ENCODE results near the gene PRIMA1.

PRIMA1 gene

GRCh38 chr14:93788543-93789227, 400 bp upstream of the PRIMA1 start:
- peak overlapping the region in 4 of 7 experiments; percentile 6 to 43 (median 24) for H3K4me3 ChIP-seq (ENCODE audit: control insufficient read depth in 1 of 7, extremely low read depth in 1 of 7, insufficient read depth in 4 of 7, low read depth in 2 of 7, low read length in 6 of 7)
- H3K4me1 ChIP-seq (ENCODE audit: control extremely low read depth in 1 of 4, control insufficient read depth in 4 of 4, insufficient read depth in 4 of 4, low read length in 3 of 4): peaks cover 0 to 10% (median 5%) of the 10 kb centered on the region in 4 experiments
- CTCF ChIA-PET: interaction anchor here (0.9 to 1.1 kb wide), 3 partner anchors 13 to 143 kb away, joined by 3 read pairs; no protein-coding TSS in a partner anchor
- peaks cover 7 to 91% (median 42%) of the 10 kb centered on the region in 5 experiments for H3K27me3 ChIP-seq (replicated peaks in 2 of 5; ENCODE audit: control insufficient read depth in 4 of 5, insufficient read depth in 5 of 5, low read length in 4 of 5)
- peak in 1 of 3 donors; percentile 13 for DNase-seq
- WGBS (ENCODE audit: insufficient coverage): under 1% methylated on average over 53 of the region's 79 CpGs
- POLR2A ChIA-PET: no interaction called here
- H3K27ac ChIP-seq (ENCODE audit: insufficient read depth in 1 of 2, low read depth in 1 of 2, low read length in 2 of 2, poor library complexity in 1 of 2, severe bottlenecking in 2 of 2): no peak overlapping the region
- peaks cover 0 to 8% (median 0%) of the 10 kb centered on the region in 5 experiments for H3K9me3 ChIP-seq (ENCODE audit: control extremely low read depth in 1 of 5, control insufficient read depth in 4 of 5, insufficient read depth in 2 of 5, low read depth in 1 of 5, low read length in 4 of 5)
- H3K36me3 ChIP-seq (ENCODE audit: control insufficient read depth in 4 of 4, insufficient read depth in 4 of 4, low read length in 3 of 4): no peaks in the 10 kb centered on the region

GRCh38 chr14:93787465-93788292, 606 bp downstream of the PRIMA1 start:
- no peak overlapping the region for H3K27ac ChIP-seq (ENCODE audit: insufficient read depth in 1 of 2, low read depth in 1 of 2, low read length in 2 of 2, poor library complexity in 1 of 2, severe bottlenecking in 2 of 2)
- peak overlapping the region in 1 of 7 experiments; percentile 28 for H3K4me3 ChIP-seq (ENCODE audit: control insufficient read depth in 1 of 7, extremely low read depth in 1 of 7, insufficient read depth in 4 of 7, low read depth in 2 of 7, low read length in 6 of 7)
- H3K9me3 ChIP-seq (ENCODE audit: control extremely low read depth in 1 of 5, control insufficient read depth in 4 of 5, insufficient read depth in 2 of 5, low read depth in 1 of 5, low read length in 4 of 5): peaks cover 0 to 8% (median 0%) of the 10 kb centered on the region in 5 experiments
- POLR2A ChIA-PET: no interaction called here
- H3K27me3 ChIP-seq (replicated peaks in 2 of 5; ENCODE audit: control insufficient read depth in 4 of 5, insufficient read depth in 5 of 5, low read length in 4 of 5): peaks cover 7 to 95% (median 45%) of the 10 kb centered on the region in 5 experiments
- CTCF ChIA-PET: interaction anchor here (0.6 to 1.0 kb wide), 3 partner anchors 15 to 55 kb away, joined by 3 read pairs; no protein-coding TSS in a partner anchor
- peaks cover 0 to 10% (median 5%) of the 10 kb centered on the region in 4 experiments for H3K4me1 ChIP-seq (ENCODE audit: control extremely low read depth in 1 of 4, control insufficient read depth in 4 of 4, insufficient read depth in 4 of 4, low read length in 3 of 4)
- 5% methylated on average over 52 of the region's 52 CpGs for WGBS (ENCODE audit: insufficient coverage)
- H3K36me3 ChIP-seq (ENCODE audit: control insufficient read depth in 4 of 4, insufficient read depth in 4 of 4, low read length in 3 of 4): no peaks in the 10 kb centered on the region
- DNase-seq: no peak

- Histone ChIP-seq H3K9me3 (ENCODE audit: control extremely low read depth in 1 of 5, control insufficient read depth in 4 of 5, insufficient read depth in 2 of 5, low read depth in 1 of 5, low read length in 4 of 5) (peaks cover 0 to under 1% (median 0%) of the 10 kb centered on the region in 5 experiments), H3K27me3 (replicated peaks in 2 of 5; ENCODE audit: control insufficient read depth in 4 of 5, insufficient read depth in 5 of 5, low read length in 4 of 5) (peaks cover 7 to 78% (median 35%) of the 10 kb centered on the region in 5 experiments), H3K36me3 (ENCODE audit: control insufficient read depth in 4 of 4, insufficient read depth in 4 of 4, low read length in 3 of 4) (no peaks in the 10 kb centered on the region), H3K4me1 (ENCODE audit: control extremely low read depth in 1 of 4, control insufficient read depth in 4 of 4, insufficient read depth in 4 of 4, low read length in 3 of 4) (peaks cover 0 to 10% (median 5%) of the 10 kb centered on the region in 4 experiments), H3K4me3 (ENCODE audit: control insufficient read depth in 1 of 7, extremely low read depth in 1 of 7, insufficient read depth in 4 of 7, low read depth in 2 of 7, low read length in 6 of 7) (no peak overlapping the region), H3K27ac (ENCODE audit: insufficient read depth in 1 of 2, low read depth in 1 of 2, low read length in 2 of 2, poor library complexity in 1 of 2, severe bottlenecking in 2 of 2) (no peak overlapping the region)
- no peak for DNase-seq
- ChIA-PET POLR2A (no interaction called here), CTCF (interaction anchor here (1.4 kb wide), 1 partner anchor 12 kb away, joined by 4 read pairs; no protein-coding TSS in a partner anchor)
- 89% methylated on average over 4 of the region's 4 CpGs for WGBS (ENCODE audit: insufficient coverage)
Measured at GRCh38 chr14:93785423-93785822, 2.9 kb downstream of the PRIMA1 start.

- H3K27me3 ChIP-seq (replicated peaks in 2 of 5; ENCODE audit: control insufficient read depth in 4 of 5, insufficient read depth in 5 of 5, low read length in 4 of 5): peaks cover 7 to 72% (median 30%) of the 10 kb centered on the region in 5 experiments
- no peaks in the 10 kb centered on the region for H3K9me3 ChIP-seq (ENCODE audit: control extremely low read depth in 1 of 5, control insufficient read depth in 4 of 5, insufficient read depth in 2 of 5, low read depth in 1 of 5, low read length in 4 of 5)
- WGBS (ENCODE audit: insufficient coverage): 84% methylated on average over 3 of the region's 3 CpGs
- no peak overlapping the region for H3K4me3 ChIP-seq (ENCODE audit: control insufficient read depth in 1 of 7, extremely low read depth in 1 of 7, insufficient read depth in 4 of 7, low read depth in 2 of 7, low read length in 6 of 7)
- POLR2A ChIA-PET: no interaction called here
- peaks cover 0 to 10% (median 5%) of the 10 kb centered on the region in 4 experiments for H3K4me1 ChIP-seq (ENCODE audit: control extremely low read depth in 1 of 4, control insufficient read depth in 4 of 4, insufficient read depth in 4 of 4, low read length in 3 of 4)
- no peak overlapping the region for H3K27ac ChIP-seq (ENCODE audit: insufficient read depth in 1 of 2, low read depth in 1 of 2, low read length in 2 of 2, poor library complexity in 1 of 2, severe bottlenecking in 2 of 2)
- CTCF ChIA-PET: interaction anchor here (1.4 kb wide), 1 partner anchor 12 kb away, joined by 4 read pairs; no protein-coding TSS in a partner anchor
- no peak for DNase-seq
- H3K36me3 ChIP-seq (ENCODE audit: control insufficient read depth in 4 of 4, insufficient read depth in 4 of 4, low read length in 3 of 4): no peaks in the 10 kb centered on the region
Measured at GRCh38 chr14:93784878-93785277, 3.4 kb downstream of the PRIMA1 start.

- Histone ChIP-seq H3K27me3 (replicated peaks in 2 of 5; ENCODE audit: control insufficient read depth in 4 of 5, insufficient read depth in 5 of 5, low read length in 4 of 5) (peaks cover 0 to 32% (median 8%) of the 10 kb centered on the region in 5 experiments), H3K9me3 (ENCODE audit: control extremely low read depth in 1 of 5, control insufficient read depth in 4 of 5, insufficient read depth in 2 of 5, low read depth in 1 of 5, low read length in 4 of 5) (no peaks in the 10 kb centered on the region), H3K27ac (ENCODE audit: insufficient read depth in 1 of 2, low read depth in 1 of 2, low read length in 2 of 2, poor library complexity in 1 of 2, severe bottlenecking in 2 of 2) (no peak overlapping the region), H3K36me3 (ENCODE audit: control insufficient read depth in 4 of 4, insufficient read depth in 4 of 4, low read length in 3 of 4) (no peaks in the 10 kb centered on the region), H3K4me3 (ENCODE audit: control insufficient read depth in 1 of 7, extremely low read depth in 1 of 7, insufficient read depth in 4 of 7, low read depth in 2 of 7, low read length in 6 of 7) (no peak overlapping the region), H3K4me1 (ENCODE audit: control extremely low read depth in 1 of 4, control insufficient read depth in 4 of 4, insufficient read depth in 4 of 4, low read length in 3 of 4) (no peaks in the 10 kb centered on the region)
- no peak for DNase-seq
- ChIA-PET CTCF (interaction anchor here (1.1 kb wide), 1 partner anchor 38 kb away, joined by 3 read pairs; no protein-coding TSS in a partner anchor), POLR2A (no interaction called here)
- 74% methylated on average over 9 of the region's 14 CpGs for WGBS (ENCODE audit: insufficient coverage)
Measured at GRCh38 chr14:93780813-93781400, 7.4 kb downstream of the PRIMA1 start.

- ChIA-PET POLR2A (no interaction called here), CTCF (interaction anchor here (0.7 kb wide), 1 partner anchor 15 kb away, joined by 3 read pairs; no protein-coding TSS in a partner anchor)
- no peaks in the 10 kb centered on the region for H3K4me1 ChIP-seq (ENCODE audit: control extremely low read depth in 1 of 4, control insufficient read depth in 4 of 4, insufficient read depth in 4 of 4, low read length in 3 of 4)
- H3K4me3 ChIP-seq (ENCODE audit: control insufficient read depth in 1 of 7, extremely low read depth in 1 of 7, insufficient read depth in 4 of 7, low read depth in 2 of 7, low read length in 6 of 7): no peak overlapping the region
- H3K9me3 ChIP-seq (ENCODE audit: control extremely low read depth in 1 of 5, control insufficient read depth in 4 of 5, insufficient read depth in 2 of 5, low read depth in 1 of 5, low read length in 4 of 5): no peaks in the 10 kb centered on the region
- WGBS (ENCODE audit: insufficient coverage): 83% methylated on average over 10 of the region's 20 CpGs
- no peak overlapping the region for H3K27ac ChIP-seq (ENCODE audit: insufficient read depth in 1 of 2, low read depth in 1 of 2, low read length in 2 of 2, poor library complexity in 1 of 2, severe bottlenecking in 2 of 2)
- no peaks in the 10 kb centered on the region for H3K36me3 ChIP-seq (ENCODE audit: control insufficient read depth in 4 of 4, insufficient read depth in 4 of 4, low read length in 3 of 4)
- H3K27me3 ChIP-seq (replicated peaks in 2 of 5; ENCODE audit: control insufficient read depth in 4 of 5, insufficient read depth in 5 of 5, low read length in 4 of 5): peaks cover 0 to 14% (median 7%) of the 10 kb centered on the region in 5 experiments
- DNase-seq: no peak
Measured at GRCh38 chr14:93778856-93779629, 9.2 kb downstream of the PRIMA1 start.

Measured in common myeloid progenitor, CD34-positive (primary cell).